ENCODE measurements around the gene PUS1.

Gene PUS1

GRCh38 chr12:131902332-131903241 is 26.5 kb upstream of the PUS1 start:
- in situ Hi-C loops (cut with HindIII; ENCODE audit: low sequenced_read_pairs) = no loop called here

GRCh38 chr12:131903270-131904255 is 25.5 kb upstream of the PUS1 start:
- in situ Hi-C loops (cut with HindIII; ENCODE audit: low sequenced_read_pairs) = no loop called here

GRCh38 chr12:131904346-131904745 is 24.7 kb upstream of the PUS1 start:
- in situ Hi-C loops (cut with HindIII; ENCODE audit: low sequenced_read_pairs) = no loop called here

GRCh38 chr12:131905081-131905629 is 23.9 kb upstream of the PUS1 start:
- in situ Hi-C loops (cut with HindIII; ENCODE audit: low sequenced_read_pairs) = no loop called here

GRCh38 chr12:131905630-131906091 is 23.4 kb upstream of the PUS1 start:
- in situ Hi-C loops (cut with HindIII; ENCODE audit: low sequenced_read_pairs) = no loop called here

GRCh38 chr12:131907379-131908091 is 21.5 kb upstream of the PUS1 start:
- in situ Hi-C loops (cut with HindIII; ENCODE audit: low sequenced_read_pairs) = no loop called here

GRCh38 chr12:131908092-131909080 is 20.7 kb upstream of the PUS1 start:
- in situ Hi-C loops (cut with HindIII; ENCODE audit: low sequenced_read_pairs) = no loop called here

GRCh38 chr12:131909081-131909751 is 19.9 kb upstream of the PUS1 start:
- in situ Hi-C loops (cut with HindIII; ENCODE audit: low sequenced_read_pairs) = no loop called here

- in situ Hi-C loops (cut with HindIII; ENCODE audit: low sequenced_read_pairs) = no loop called here
These were observed 19.3 kb upstream of the PUS1 start for GRCh38 chr12:131909752-131910219.

- in situ Hi-C loops (cut with HindIII; ENCODE audit: low sequenced_read_pairs) = no loop called here
These were observed 18.6 kb upstream of the PUS1 start for GRCh38 chr12:131910302-131911027.

GRCh38 chr12:131911028-131911650 is 17.9 kb upstream of the PUS1 start:
- in situ Hi-C loops (cut with HindIII; ENCODE audit: low sequenced_read_pairs) = no loop called here

GRCh38 chr12:131911851-131912477 is 17.1 kb upstream of the PUS1 start:
- in situ Hi-C loops (cut with HindIII; ENCODE audit: low sequenced_read_pairs) = no loop called here

GRCh38 chr12:131912518-131913274 is 16.4 kb upstream of the PUS1 start:
- in situ Hi-C loops (cut with HindIII; ENCODE audit: low sequenced_read_pairs) = no loop called here

GRCh38 chr12:131913666-131914065 is 15.4 kb upstream of the PUS1 start:
- in situ Hi-C loops (cut with HindIII; ENCODE audit: low sequenced_read_pairs) = no loop called here

- in situ Hi-C loops (cut with HindIII; ENCODE audit: low sequenced_read_pairs) = no loop called here
These were observed 14.8 kb upstream of the PUS1 start for GRCh38 chr12:131914179-131914702.
